IMR-90 (cell line): ENCODE data around the gene SUSD1. TPM values are rescaled to one million over a fixed set of nuclear protein-coding genes. Genes with fewer than 3 reads are reported as not detected.

Experiments used
- ATAC-seq: fragments of 200-7000 bp; cut with Tn5 transposase; 2 replicates; pipeline ENCODE4 v1.9.1; 2020; ENCODE audit warnings: low read depth, mild to moderate bottlenecking, moderate library complexity
- BruUV-seq: library from RNA; stranded (reverse); fragments of 400-500 nt; replicated peaks from 2 replicates; lab custom pipeline; 2021; lab: Mats Ljungman, UMichigan
- CTCF ChIA-PET: fragments of 300-600 bp; formaldehyde crosslinking; extraction: SDS; loops from one replicate; lab custom pipeline; 2021; ENCODE audit warnings: antibody characterized with exemption; lab: Yijun Ruan, JAX
- POLR2A ChIA-PET: fragments of 300-600 bp; sonication (Branson Sonifier 250); formaldehyde crosslinking; loops from one replicate; lab custom pipeline; 2022; ENCODE audit warnings: antibody characterized with exemption; ENCODE audit not compliant: unreplicated experiment; lab: Charles Lee
- DNase-seq: peaks from one replicate; pipeline ENCODE4 v3.0.0; 2013
- H2AFZ ChIP-seq: replicated peaks from 2 replicates; pipeline ENCODE3; 2013; ENCODE audit warnings: low read length, mild to moderate bottlenecking; ENCODE audit not compliant: poor library complexity
- H2AK5ac ChIP-seq: 2 replicates; pipeline ENCODE4 v1.6.1; 2013; ENCODE audit warnings: low read depth, low read length, inconsistent platforms
- H2AK9ac ChIP-seq: replicated peaks from 2 replicates; pipeline ENCODE3; 2013; ENCODE audit warnings: mild to moderate bottlenecking, low read depth, low read length, moderate library complexity; ENCODE audit not compliant: poor library complexity
- H2BK120ac ChIP-seq: 2 replicates; pipeline ENCODE4 v1.6.1; 2013; ENCODE audit warnings: low read depth, low read length, inconsistent platforms
- H2BK15ac ChIP-seq: 3 replicates; pipeline ENCODE4 v1.6.1; 2013; ENCODE audit warnings: low read depth, low read length, inconsistent platforms
- H2BK20ac ChIP-seq: 2 replicates; pipeline ENCODE4 v1.6.1; 2013; ENCODE audit warnings: low read depth, mild to moderate bottlenecking, inconsistent platforms, low read length, moderate library complexity
- H2BK5ac ChIP-seq: 2 replicates; pipeline ENCODE4 v1.6.1; 2013; ENCODE audit warnings: mild to moderate bottlenecking, low read depth, low read length, inconsistent platforms; ENCODE audit not compliant: poor library complexity, severe bottlenecking
- H3K14ac ChIP-seq: replicated peaks from 2 replicates; pipeline ENCODE4 v1.6.1; 2013; ENCODE audit warnings: low read depth, low read length, inconsistent platforms
- H3K18ac ChIP-seq: 2 replicates; pipeline ENCODE4 v1.6.1; 2013; ENCODE audit warnings: low read depth, low read length, control low read depth
- H3K23ac ChIP-seq: 2 replicates; pipeline ENCODE4 v1.6.1; 2013; ENCODE audit warnings: low read depth, low read length, inconsistent platforms
- H3K27ac ChIP-seq: 2 replicates; pipeline ENCODE4 v1.5.1; 2013; ENCODE audit warnings: mild to moderate bottlenecking, control low read depth, low read length; ENCODE audit not compliant: insufficient read depth
- H3K27me3 ChIP-seq: 2 replicates; pipeline ENCODE4 v1.6.1; 2013; ENCODE audit warnings: low read length; ENCODE audit not compliant: control insufficient read depth, insufficient read depth
- H3K36me3 ChIP-seq: 2 replicates; pipeline ENCODE4 v1.6.1; 2013; ENCODE audit warnings: low read length, mixed read lengths; ENCODE audit not compliant: control insufficient read depth, insufficient read depth
- H3K4ac ChIP-seq: 2 replicates; pipeline ENCODE4 v1.6.1; 2013; ENCODE audit warnings: low read depth, low read length, inconsistent platforms
- H3K4me1 ChIP-seq: 2 replicates; pipeline ENCODE4 v1.6.1; 2013; ENCODE audit warnings: low read length, mixed read lengths; ENCODE audit not compliant: control insufficient read depth, insufficient read depth
- H3K4me2 ChIP-seq: 2 replicates; pipeline ENCODE4 v1.6.1; 2013; ENCODE audit warnings: low read depth, mild to moderate bottlenecking, control low read depth, low read length, moderate library complexity
- H3K4me3 ChIP-seq: 2 replicates; pipeline ENCODE4 v1.5.1; 2013; ENCODE audit warnings: low read depth, mild to moderate bottlenecking, control low read depth, low read length, moderate library complexity; ENCODE audit not compliant: insufficient read depth
- H3K56ac ChIP-seq: 2 replicates; pipeline ENCODE4 v1.6.1; 2013; ENCODE audit warnings: low read length, inconsistent platforms; ENCODE audit not compliant: insufficient read depth; ENCODE audit errors: extremely low read depth
- H3K79me1 ChIP-seq, 2 experiments: 2 replicates each; pipeline ENCODE4 v1.6.1; 2013; ENCODE audit warnings: low read length in 2 of 2, inconsistent platforms in 1 of 2, low read depth in 1 of 2
- H3K9ac ChIP-seq: 2 replicates; pipeline ENCODE4 v1.6.1; 2013; ENCODE audit warnings: low read depth, low read length, control low read depth
- H3K9me1 ChIP-seq: 2 replicates; pipeline ENCODE4 v1.6.1; 2013; ENCODE audit warnings: low read length, inconsistent platforms; ENCODE audit not compliant: insufficient read depth
- H3K9me3 ChIP-seq: 2 replicates; pipeline ENCODE4 v1.6.1; 2013; ENCODE audit warnings: low read length; ENCODE audit not compliant: control insufficient read depth, insufficient read depth
- H4K20me1 ChIP-seq: 2 replicates; pipeline ENCODE4 v1.6.1; 2013; ENCODE audit warnings: low read length, inconsistent platforms; ENCODE audit not compliant: insufficient read depth
- H4K5ac ChIP-seq: 2 replicates; pipeline ENCODE4 v1.6.1; 2013; ENCODE audit warnings: mild to moderate bottlenecking, low read depth, low read length, control low read depth
- H4K8ac ChIP-seq, 2 experiments: 2 replicates each; pipeline ENCODE4 v1.6.1; 2013; ENCODE audit warnings: low read depth in 2 of 2, low read length in 2 of 2, control low read depth in 1 of 2, inconsistent platforms in 1 of 2
- H4K91ac ChIP-seq: 2 replicates; pipeline ENCODE4 v1.6.1; 2013; ENCODE audit warnings: low read depth, low read length, inconsistent platforms; ENCODE audit not compliant: insufficient read depth
- CTCF ChIP-seq: conservative IDR thresholded peaks from 2 replicates; pipeline ENCODE4 v1.5.1; 2012; ENCODE audit warnings: mild to moderate bottlenecking, low read depth, low read length, improper control_type of control experiment
- NFE2L2 ChIP-seq: fragments of 150-350 bp; IDR thresholded peaks from 2 replicates; pipeline ENCODE4 v1.6.1; 2016; ENCODE audit warnings: low read depth, mild to moderate bottlenecking, low read length
- RAD21 ChIP-seq: IDR thresholded peaks from 2 replicates; pipeline ENCODE4 v1.6.1; 2012; ENCODE audit warnings: low read length, improper control_type of control experiment
- WGBS, 2 experiments: methylation state at CpG; one replicate each; pipeline versions ENCODE4 v1.1.5 to v1.1.7; 2013; ENCODE audit warnings: missing lambda C conversion rate in 2 of 2; ENCODE audit not compliant: insufficient read length in 1 of 2; ENCODE audit errors: extremely low coverage in 2 of 2; 5-methylcytosine and 5-hydroxymethylcytosine counted together
- dilution Hi-C: fragments of 300-500 bp; cut with HindIII; formaldehyde crosslinking; loops from one replicate; pipeline ENCODE4 v1.14.3; 2018; ENCODE audit warnings: low sequenced_read_pairs; ENCODE audit not compliant: unreplicated experiment
- in situ Hi-C: fragments of 300-500 bp; cut with MboI; formaldehyde crosslinking; loops from 3 replicates; pipeline ENCODE4 v1.14.3; 2019; ENCODE audit warnings: low sequenced_read_pairs, inconsistent platforms, mixed read lengths
- intact Hi-C: fragments of 100-400 bp; cut with micrococcal nuclease; formaldehyde crosslinking; loops from 2 replicates; pipeline ENCODE4 v1.10.0; 2022
- polyA plus RNA-seq, 3 experiments: library from polyadenylated mRNA; depleted of rRNA; stranded (reverse); fragments of >200 nt; gene quantifications; 2 replicates each; pipeline ENCODE4 v1.2.3, GENCODE V29; 2012; ENCODE audit warnings: low replicate concordance in 1 of 3
- total RNA-seq: library from RNA; depleted of rRNA; stranded (reverse); fragments of >200 nt; gene quantifications from 2 replicates; pipeline ENCODE4 v1.2.3, GENCODE V29; 2012
- TF ChIP-seq, protein P1 (sequence below): fragments of 150-350 bp; IDR thresholded peaks from 2 replicates; pipeline ENCODE4 v1.6.1; 2016; ENCODE audit warnings: low read depth, mild to moderate bottlenecking, low read length, moderate library complexity, borderline replicate concordance

Gene SUSD1
- total and polyA plus RNA-seq, 2 of the 4 experiments (the other 2 are of a cell fraction): 4.0 to 4.7 TPM

DNA sequence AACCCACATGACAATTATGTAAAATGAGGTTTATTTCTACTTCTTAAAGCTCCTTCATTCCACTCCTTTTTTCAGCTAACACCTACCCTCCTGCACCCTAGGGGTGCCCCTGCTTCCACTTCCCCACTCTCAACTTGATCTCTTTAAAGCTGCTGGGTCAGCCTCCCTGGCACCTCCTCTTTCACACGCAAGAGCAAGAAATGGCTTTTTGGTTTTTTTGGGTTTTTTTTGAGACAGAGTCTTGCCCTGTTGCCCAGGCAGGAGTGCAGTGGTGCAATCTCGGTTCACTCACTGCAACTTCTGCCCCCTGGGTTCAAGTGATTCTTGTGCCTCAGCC lies 64.4 kb downstream of the SUSD1 start:
- Histone ChIP-seq H3K9me3 (no peaks in the 10 kb centered on the region), H3K14ac (no peak overlapping the region), H3K4me2 (no peak overlapping the region), H3K79me1 (no peaks in the 10 kb centered on the region; a peak in 1 of 4 replicates), H2AK9ac (no peak overlapping the region), H3K18ac (no peak overlapping the region), H2BK5ac (no peak overlapping the region), H3K4ac (no peak overlapping the region), H2BK120ac (no peak overlapping the region), H3K23ac (no peak overlapping the region), H3K27me3 (no peaks in the 10 kb centered on the region), H3K56ac (no peak overlapping the region), H3K27ac (no peak overlapping the region), H2BK20ac (no peak overlapping the region), H2AFZ (no peak overlapping the region), H3K4me3 (no peak overlapping the region), H4K5ac (no peak overlapping the region), H3K9me1 (peaks cover 9% of the 10 kb centered on the region; the same call in 1 of the 2 replicates), H2BK15ac (no peak overlapping the region), H4K91ac (no peak overlapping the region), H2AK5ac (no peak overlapping the region), H4K20me1 (peaks cover 4% of the 10 kb centered on the region), H3K36me3 (no peaks in the 10 kb centered on the region), H4K8ac (no peak overlapping the region), H3K9ac (no peak overlapping the region), H3K4me1 (peaks cover 5% of the 10 kb centered on the region; the same call in 1 of the 2 replicates)
- no TSS peak for BruUV-seq
- ATAC-seq (no peak), DNase-seq (no peak)
- CTCF ChIA-PET: interaction anchor here (1.0 kb wide), 1 partner anchor 13 kb away, joined by 6 read pairs; no protein-coding TSS in a partner anchor
- in situ Hi-C loops (no loop called here), intact Hi-C loops (no loop called here), dilution Hi-C loops (no loop called here)
- TF ChIP-seq, protein P1, sequence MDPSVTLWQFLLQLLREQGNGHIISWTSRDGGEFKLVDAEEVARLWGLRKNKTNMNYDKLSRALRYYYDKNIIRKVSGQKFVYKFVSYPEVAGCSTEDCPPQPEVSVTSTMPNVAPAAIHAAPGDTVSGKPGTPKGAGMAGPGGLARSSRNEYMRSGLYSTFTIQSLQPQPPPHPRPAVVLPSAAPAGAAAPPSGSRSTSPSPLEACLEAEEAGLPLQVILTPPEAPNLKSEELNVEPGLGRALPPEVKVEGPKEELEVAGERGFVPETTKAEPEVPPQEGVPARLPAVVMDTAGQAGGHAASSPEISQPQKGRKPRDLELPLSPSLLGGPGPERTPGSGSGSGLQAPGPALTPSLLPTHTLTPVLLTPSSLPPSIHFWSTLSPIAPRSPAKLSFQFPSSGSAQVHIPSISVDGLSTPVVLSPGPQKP: no peak
- TF ChIP-seq CTCF: no peak
- no peak for TF ChIP-seq RAD21
- TF ChIP-seq NFE2L2: no peak
- POLR2A ChIA-PET: no interaction called here
- WGBS, 2 experiments: no CpG with 5 or more reads among the region's 2 CpGs
